Measurements from ENCODE around the gene PRSS38. TPM values are rescaled to one million over a fixed set of nuclear protein-coding genes. Genes with fewer than 3 reads are reported as not detected.

PRSS38 gene
- total RNA-seq, 1 donor from 2014 or later = not detected

DNA sequence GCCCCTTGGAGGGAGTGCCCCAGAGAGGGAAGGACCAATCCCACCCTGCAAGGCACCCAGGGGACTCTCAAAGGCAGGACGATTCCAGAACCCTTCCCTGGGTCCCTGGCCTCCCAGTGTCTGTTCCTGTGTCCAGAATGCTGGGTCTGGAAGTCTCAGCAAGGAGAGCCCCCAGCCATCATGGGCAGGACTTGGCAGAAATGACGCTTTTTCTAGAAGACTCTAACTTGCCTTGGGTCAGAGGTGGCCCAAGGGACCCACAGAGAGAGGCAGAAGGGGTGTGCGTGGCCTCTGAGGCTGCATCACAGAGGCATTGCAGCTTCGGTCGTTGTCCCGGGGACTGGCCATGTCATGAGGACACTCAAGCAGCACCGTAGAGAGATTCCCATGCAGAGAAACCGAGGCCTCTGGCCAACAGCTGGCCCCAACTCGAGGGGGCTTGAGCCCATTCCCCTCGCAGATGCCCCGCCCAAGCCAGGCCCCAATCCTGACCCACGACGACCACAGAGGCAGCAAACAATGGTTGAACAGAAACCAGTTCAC is 74.5 kb downstream of the PRSS38 start:
- DNase-seq (ENCODE audit: missing footprints) = no peak
- intact Hi-C loops (cut with DNase I) = loop anchor here (10.0 kb wide), 1 partner anchor 105 kb away; no protein-coding TSS in a partner anchor
- ATAC-seq = no peak

DNA sequence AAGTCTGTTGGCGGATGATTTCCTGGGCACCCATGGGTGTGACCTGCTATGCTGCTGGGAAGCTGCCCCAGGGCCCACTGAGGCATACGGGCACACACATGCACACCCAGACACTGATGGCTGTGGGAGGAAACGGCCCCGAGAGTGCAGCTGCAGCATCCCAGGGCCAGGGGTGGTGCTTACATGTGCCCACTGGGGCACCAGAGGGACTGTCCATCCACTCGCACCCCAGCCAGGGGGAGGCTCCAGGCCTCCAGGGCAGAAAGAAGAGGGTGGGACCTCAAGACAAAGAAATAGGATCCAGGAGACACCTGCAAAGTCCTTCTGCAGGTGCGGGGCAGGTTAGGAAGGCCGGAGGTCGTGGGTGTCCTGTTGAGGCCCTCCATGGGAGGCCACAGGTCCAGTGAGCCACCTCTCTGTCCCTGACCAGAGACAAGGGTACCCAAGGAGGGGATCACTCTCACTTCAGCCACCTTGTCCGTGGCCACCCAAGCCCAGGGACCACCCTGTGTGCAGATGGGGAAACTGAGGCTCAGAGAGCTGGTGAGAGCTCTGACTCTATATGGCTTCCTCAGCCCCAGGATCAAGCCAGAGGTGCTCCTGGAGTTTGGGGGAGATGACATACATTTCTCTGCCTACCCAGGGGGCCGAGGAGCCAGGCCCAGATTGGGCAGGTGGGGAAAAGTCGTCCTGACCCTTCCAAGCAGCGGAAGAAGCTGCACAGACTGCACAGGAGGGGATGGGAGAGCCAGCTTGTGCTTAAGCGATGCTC is 75.2 kb downstream of the PRSS38 start:
- intact Hi-C loops (cut with DNase I) = no loop called here
- no peak for ATAC-seq
- DNase-seq (ENCODE audit: missing footprints) = no peak

DNA sequence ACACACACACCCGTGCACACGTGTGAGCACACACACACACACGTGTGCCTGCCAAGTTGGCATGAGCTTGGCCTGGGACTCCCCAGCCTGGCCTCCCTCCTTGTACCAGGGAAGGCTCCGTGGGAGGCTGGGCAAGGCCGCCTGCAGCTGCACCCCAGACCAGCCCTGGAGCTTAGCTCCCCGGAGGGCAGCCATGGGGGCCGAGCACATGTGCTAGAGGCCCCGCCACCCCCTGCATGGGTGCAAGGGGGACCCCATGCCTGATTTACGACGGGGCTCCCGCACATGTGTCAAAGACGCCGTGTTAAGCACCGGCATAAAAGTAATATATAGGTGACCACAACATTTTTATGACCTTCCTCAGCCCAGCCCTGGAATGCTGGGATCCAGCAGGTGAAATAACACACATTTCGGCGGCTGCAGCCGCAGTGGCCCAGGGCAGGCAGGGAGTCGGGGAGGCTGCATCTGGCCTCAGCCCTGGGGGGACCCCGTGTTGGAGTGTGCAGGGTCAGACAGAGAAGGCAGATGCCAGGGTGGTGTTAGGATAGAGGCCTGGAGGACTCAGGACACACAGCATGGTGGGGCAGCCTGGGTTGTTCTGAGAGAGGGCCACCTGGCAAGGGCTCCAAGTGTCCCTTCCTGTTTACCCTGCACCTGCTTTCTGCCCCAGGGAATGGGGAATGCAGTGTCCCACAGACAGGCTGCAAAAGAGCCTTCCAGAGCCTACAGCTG is 75.9 kb downstream of the PRSS38 start:
- DNase-seq (ENCODE audit: missing footprints) (peak; percentile 64), ATAC-seq (no peak)
- intact Hi-C loops (cut with DNase I) = no loop called here

DNA sequence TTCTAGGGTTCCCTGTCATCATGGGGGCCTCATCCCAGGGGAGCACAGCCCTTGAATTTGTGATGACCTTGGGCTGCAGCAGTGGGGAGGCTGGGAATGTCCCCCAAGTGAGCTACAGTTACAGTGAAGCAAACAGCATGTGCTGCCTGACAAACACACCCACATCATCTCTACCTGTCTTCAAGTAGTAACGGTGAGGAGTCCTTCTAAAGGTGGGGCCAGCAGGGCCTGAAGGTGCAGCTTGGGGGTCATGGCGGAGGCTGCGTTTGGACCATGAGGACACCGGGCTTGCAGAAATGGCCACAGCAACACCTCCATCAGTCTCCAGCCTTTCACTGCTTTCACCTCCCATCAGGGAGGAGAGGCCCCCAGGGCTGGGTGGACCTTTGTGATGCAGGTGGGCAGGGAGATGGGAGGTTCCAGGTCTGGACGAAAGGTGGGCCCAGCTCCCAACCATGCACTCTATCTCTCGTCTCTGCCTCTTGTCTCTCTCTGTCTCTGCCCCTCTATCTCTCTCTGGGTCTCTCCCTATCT is 76.5 kb downstream of the PRSS38 start:
- intact Hi-C loops (cut with DNase I) = no loop called here
- no peak for ATAC-seq
- no peak for DNase-seq (ENCODE audit: missing footprints)

DNA sequence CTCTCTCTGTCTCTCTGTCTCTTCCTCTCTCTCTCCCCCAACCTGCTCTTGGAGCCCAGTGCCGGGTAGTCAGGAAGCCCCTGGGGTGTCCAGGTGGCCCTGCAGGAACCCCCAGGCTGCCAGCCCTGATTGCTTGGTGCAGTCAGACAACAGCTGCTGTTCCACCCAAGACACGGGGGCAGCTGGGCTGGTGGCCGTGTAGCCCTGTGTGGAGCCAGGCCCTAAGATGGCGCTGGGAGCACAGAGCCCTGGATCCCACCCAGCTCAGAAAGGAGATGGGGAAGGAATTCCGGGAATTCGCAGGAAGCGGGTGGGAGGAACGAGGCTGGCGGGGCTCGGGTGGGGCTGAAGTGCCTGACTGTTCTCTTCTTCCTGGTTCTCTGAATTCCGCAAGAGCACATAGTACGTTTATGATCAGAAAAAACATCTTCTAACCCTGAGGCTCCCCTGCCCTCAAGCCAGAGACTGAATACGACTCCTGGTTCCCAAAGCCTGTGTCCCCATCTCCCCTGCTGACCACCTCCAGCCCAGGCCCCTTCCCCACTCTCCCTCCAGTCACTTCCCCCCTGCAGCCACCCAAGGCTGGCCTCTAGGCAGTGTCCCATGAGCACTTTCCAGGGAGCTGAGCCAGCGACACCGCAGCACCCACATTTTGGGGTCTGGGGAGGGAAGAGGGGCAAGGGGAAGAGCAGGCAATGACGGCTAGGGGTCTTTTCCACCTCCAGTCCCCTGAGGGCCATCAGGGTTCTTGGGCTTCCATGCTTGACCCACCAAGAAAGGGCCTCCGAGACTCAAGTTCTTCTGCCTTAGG is 77.2 kb downstream of the PRSS38 start:
- no peak for ATAC-seq
- intact Hi-C loops (cut with DNase I) = no loop called here
- DNase-seq (ENCODE audit: missing footprints) = peak; percentile 60

DNA sequence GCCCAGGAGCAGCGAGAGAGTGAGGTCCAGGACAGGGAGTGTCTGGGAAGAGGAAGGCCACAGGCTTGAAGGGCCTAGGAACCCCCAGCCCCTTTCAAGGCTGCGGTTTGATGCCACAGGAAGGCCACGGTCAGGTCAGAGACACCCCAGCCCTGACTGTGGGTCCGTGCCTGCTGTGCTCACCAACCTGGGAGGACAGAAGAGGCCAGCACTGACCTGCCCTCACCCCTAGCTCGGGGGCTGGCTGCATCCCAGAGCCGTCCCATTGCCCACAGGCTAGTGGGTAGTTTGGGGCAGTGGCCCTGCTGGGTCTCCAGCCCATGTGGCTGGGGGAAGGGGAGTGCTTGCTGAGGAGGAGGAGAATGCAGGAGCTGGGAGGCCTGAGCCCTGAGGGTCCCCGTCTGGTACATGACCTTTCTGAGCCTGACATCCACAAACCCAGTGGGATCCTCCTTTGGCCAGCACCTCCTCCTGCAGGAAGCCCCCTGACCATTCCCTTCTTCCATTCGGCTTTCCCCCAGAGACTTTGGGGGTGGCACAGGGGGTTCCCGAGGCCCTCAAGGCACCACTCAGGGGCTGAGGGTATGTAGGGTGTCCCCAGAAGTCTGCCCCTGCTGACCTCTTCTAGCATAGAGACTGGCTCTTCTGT is 77.9 kb downstream of the PRSS38 start:
- DNase-seq (ENCODE audit: missing footprints) = peak; percentile 48
- ATAC-seq = no peak
- intact Hi-C loops (cut with DNase I) = no loop called here

DNA sequence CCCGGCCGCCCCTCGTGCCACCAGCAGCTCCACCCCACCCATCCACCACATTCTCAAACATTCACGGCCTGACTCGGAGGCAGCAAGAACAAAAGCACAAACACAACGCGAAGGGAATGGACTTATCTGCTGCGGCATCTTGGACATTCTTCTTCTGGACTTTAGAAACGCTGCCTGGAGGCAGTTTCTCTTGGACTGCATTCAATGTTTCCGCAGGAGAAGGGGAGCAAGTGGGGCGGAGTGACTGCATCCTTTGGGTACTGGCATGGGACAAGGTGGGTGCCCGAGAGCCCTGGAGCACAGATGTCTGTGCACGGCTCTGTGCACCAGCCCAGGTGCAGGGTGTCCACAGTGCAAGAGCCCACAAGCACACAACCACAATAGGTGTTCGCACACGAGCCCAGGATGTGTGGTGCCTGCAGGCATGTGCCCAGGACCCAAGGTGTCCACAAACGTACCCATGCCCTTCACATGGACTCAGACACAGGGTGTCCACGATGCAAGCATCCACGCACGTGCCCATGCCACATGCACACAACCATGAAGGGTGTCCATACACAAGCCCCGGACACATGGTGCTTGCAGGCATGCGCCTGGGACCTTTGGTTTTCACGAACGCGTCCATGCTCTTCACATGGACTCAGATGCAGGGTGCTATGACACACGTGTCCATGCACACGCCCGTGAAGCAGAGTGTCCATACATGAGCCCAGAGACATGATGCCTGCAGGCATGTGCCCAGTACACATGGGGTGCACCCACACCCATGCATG is 78.7 kb downstream of the PRSS38 start:
- ATAC-seq = no peak
- peak; percentile 50 for DNase-seq (ENCODE audit: missing footprints)
- intact Hi-C loops (cut with DNase I) = no loop called here

DNA sequence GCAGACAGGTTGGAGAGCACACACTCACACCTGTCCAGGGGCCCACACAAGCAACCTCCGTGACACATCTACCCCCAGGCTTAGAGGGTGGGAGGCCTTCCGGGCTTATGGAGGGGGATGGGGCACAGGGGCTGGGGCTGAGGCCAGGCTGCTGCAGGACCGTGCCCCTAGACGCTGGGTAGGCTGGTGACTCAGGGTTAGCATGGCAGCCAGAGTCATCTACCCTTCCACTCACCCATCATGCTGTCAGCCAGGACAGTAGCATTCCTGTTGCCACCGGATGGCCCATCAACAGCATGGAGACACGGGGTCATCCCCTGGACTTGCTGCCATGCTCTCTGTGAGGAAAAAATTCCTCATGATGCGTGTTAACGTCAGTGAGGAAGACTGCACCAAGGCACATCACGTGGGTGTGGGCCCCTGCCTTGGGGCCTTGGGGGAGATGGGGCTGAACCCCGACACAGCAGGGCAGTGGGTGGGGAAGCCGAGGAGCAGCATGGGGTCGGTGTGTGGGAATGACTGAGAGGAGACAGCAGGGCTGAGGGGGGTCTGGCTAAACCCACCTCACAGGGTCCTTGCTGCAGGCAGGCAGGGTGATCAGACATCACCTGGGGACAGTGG is 79.5 kb downstream of the PRSS38 start:
- no peak for ATAC-seq
- DNase-seq (ENCODE audit: missing footprints) = peak; percentile 28
- intact Hi-C loops (cut with DNase I) = no loop called here

Other genes starting within 250 kb of the PRSS38 start
- gene JMJD4, start 80.4 kb upstream of the PRSS38 start, total RNA-seq = 7.1 TPM
- 30.1 TPM for gene SNAP47, start 80.2 kb upstream of the PRSS38 start, total RNA-seq
- gene WNT9A, start 132.3 kb downstream of the PRSS38 start, total RNA-seq = 0.73 TPM
- not detected for gene WNT3A, start 191.3 kb downstream of the PRSS38 start, total RNA-seq

Data from Right ventricle myocardium inferior (tissue), 1 donor.